HepG2 (cell line): ENCODE measurements around the gene BRAP.

Experiments used
- CBX1 ChIP-seq: IDR thresholded peaks from one replicate; pipeline ENCODE4 v1.6.1; 2016; ENCODE audit warnings: antibody characterized with exemption, low read depth
- CTCF ChIP-seq: sonication (generic); formaldehyde crosslinking; IDR thresholded peaks from 2 replicates; pipeline ENCODE4 v1.5.0; 2020; ENCODE audit warnings: mild to moderate bottlenecking, missing genetic modification reagents, moderate library complexity
- NFE2L2 ChIP-seq: fragments of 150-350 bp; IDR thresholded peaks from 2 replicates; pipeline ENCODE4 v1.6.1; 2014; ENCODE audit warnings: low read length
- REST ChIP-seq, 2 experiments: IDR thresholded peaks; 2 replicates each; pipeline ENCODE4 v1.6.1; 2011 to 2012; ENCODE audit warnings: low read length in 2 of 2, borderline replicate concordance in 1 of 2, low read depth in 1 of 2, mild to moderate bottlenecking in 1 of 2, moderate library complexity in 1 of 2
- RFX1 ChIP-seq: fragments of 450-650 bp; IDR thresholded peaks from 2 replicates; pipeline ENCODE4 v1.6.1; 2017
- ZFP36L1 ChIP-seq: sonication (generic); formaldehyde crosslinking; IDR thresholded peaks from 2 replicates; pipeline ENCODE4 v1.8.0; 2022; ENCODE audit warnings: mild to moderate bottlenecking, missing genetic modification reagents, moderate library complexity
- ZNF143 ChIP-seq: sonication (generic); formaldehyde crosslinking; IDR thresholded peaks from 2 replicates; pipeline ENCODE4 v1.4.0; 2020; ENCODE audit warnings: missing genetic modification reagents
- ZNF513 ChIP-seq: sonication (generic); formaldehyde crosslinking; conservative IDR thresholded peaks from 2 replicates; pipeline ENCODE4 v1.5.0; 2020; ENCODE audit warnings: missing genetic modification reagents
- TF ChIP-seq, protein P1 (sequence below): fragments of 450-650 bp; IDR thresholded peaks from 2 replicates; pipeline ENCODE4 v1.6.1; 2017; ENCODE audit warnings: mild to moderate bottlenecking
- TF ChIP-seq, protein P2 (sequence below): sonication (generic); formaldehyde crosslinking; IDR thresholded peaks from 2 replicates; pipeline ENCODE4 v1.5.1; 2020; ENCODE audit warnings: missing genetic modification reagents, mild to moderate bottlenecking, borderline replicate concordance

DNA sequence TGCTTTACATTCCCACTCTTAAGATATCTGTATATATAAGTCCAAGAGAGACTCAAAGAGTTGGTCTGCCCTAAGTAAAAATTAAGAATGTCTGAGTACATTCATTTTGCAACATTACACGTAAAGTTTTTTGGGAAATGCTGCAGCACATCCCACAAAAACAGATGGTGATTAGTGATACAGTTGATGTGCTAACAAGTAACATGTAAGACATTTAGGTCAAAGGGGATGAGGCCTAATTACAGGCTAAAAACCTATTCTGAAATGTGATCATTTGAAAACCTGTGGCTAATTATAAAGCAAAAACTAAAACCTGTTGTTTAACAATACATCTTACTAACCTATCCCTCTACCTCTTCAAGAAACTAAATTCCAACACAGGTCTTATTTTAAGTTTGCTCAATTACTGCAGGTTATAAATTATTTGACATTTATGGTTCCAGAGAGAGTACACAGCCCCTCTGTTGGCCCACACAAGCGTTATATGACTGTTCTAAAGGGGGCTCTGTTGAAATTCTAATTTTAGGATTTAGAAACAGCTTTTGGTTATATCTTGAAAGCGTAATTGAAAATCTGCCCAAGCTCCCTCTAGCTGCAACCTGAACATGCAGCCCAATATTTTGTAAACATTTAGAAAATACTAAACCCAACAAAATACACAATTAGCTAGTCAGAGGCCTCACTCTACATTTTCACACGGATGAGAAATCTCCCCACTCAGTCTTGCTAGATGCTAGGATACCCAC lies 42.9 kb downstream of the BRAP start:
- TF ChIP-seq ZNF513 = no peak
- no peak for TF ChIP-seq REST (IDR thresholded peaks at IDR 0.05; ENCODE audit: borderline replicate concordance in 1 of 2, low read depth in 1 of 2, low read length in 2 of 2)
- TF ChIP-seq CTCF (CRISPR knock-in tag) = no peak
- no peak for TF ChIP-seq ZNF143 (CRISPR knock-in tag)
- no peak for TF ChIP-seq RFX1
- TF ChIP-seq ZFP36L1 (CRISPR knock-in tag) = no peak
- no peak for TF ChIP-seq CBX1
- no peak for TF ChIP-seq NFE2L2
- TF ChIP-seq, protein P1, sequence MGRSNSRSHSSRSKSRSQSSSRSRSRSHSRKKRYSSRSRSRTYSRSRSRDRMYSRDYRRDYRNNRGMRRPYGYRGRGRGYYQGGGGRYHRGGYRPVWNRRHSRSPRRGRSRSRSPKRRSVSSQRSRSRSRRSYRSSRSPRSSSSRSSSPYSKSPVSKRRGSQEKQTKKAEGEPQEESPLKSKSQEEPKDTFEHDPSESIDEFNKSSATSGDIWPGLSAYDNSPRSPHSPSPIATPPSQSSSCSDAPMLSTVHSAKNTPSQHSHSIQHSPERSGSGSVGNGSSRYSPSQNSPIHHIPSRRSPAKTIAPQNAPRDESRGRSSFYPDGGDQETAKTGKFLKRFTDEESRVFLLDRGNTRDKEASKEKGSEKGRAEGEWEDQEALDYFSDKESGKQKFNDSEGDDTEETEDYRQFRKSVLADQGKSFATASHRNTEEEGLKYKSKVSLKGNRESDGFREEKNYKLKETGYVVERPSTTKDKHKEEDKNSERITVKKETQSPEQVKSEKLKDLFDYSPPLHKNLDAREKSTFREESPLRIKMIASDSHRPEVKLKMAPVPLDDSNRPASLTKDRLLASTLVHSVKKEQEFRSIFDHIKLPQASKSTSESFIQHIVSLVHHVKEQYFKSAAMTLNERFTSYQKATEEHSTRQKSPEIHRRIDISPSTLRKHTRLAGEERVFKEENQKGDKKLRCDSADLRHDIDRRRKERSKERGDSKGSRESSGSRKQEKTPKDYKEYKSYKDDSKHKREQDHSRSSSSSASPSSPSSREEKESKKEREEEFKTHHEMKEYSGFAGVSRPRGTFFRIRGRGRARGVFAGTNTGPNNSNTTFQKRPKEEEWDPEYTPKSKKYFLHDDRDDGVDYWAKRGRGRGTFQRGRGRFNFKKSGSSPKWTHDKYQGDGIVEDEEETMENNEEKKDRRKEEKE = no peak
- TF ChIP-seq, protein P2, sequence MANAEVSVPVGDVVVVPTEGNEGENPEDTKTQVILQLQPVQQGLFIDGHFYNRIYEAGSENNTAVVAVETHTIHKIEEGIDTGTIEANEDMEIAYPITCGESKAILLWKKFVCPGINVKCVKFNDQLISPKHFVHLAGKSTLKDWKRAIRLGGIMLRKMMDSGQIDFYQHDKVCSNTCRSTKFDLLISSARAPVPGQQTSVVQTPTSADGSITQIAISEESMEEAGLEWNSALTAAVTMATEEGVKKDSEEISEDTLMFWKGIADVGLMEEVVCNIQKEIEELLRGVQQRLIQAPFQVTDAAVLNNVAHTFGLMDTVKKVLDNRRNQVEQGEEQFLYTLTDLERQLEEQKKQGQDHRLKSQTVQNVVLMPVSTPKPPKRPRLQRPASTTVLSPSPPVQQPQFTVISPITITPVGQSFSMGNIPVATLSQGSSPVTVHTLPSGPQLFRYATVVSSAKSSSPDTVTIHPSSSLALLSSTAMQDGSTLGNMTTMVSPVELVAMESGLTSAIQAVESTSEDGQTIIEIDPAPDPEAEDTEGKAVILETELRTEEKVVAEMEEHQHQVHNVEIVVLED (CRISPR knock-in tag) = no peak
